ENCODE measurements around the gene ERICH2. TPM values are rescaled to one million over a fixed set of nuclear protein-coding genes. Genes with fewer than 3 reads are reported as not detected.

Gene ERICH2
- polyA plus RNA-seq, 1 of the 3 experiments (the other 2 are of a cell fraction), result not detected

DNA sequence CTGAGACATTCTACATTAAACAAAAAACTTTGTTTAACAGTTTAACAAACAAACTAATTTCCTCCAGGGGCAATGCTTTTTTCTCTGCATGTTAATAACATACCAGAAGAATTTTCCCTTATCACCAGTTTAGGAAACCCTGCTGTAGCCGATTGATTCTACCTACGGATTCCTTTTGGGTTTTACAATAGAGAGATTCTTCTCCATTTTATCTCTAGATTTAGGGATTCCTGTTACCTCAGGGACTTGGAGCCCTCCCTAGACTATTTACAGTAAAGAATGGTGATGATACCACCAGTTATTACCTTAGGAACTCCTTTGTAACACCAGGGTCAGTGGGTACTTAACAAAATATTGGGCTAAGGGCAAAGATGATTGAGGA lies 5.3 kb upstream of the ERICH2 start:
- Histone ChIP-seq H2AFZ (ENCODE audit: low read depth) (no peak overlapping the region), H3K9me2 (no peaks in the 10 kb centered on the region), H3F3A (replicated peaks; ENCODE audit: insufficient read depth) (no peaks in the 10 kb centered on the region), H4K20me1 (ENCODE audit: insufficient read depth) (no peaks in the 10 kb centered on the region), H3K4me1 (ENCODE audit: control insufficient read depth in 1 of 2, insufficient read depth in 2 of 2, low read depth in 1 of 2, low read length in 1 of 2) (no peaks in the 10 kb centered on the region), H3K27me3 (ENCODE audit: insufficient read depth) (0 out of 2 replicates have a peak, but pooled peaks cover 9% of the 10 kb centered on the region), H3K79me2 (ENCODE audit: insufficient read depth) (no peaks in the 10 kb centered on the region), H3K9ac (no peak overlapping the region), H3K27ac (ENCODE audit: low read depth in 2 of 2, low read length in 1 of 2) (no peak overlapping the region), H3K4me2 (no peak overlapping the region), H3K9me3 (no peaks in the 10 kb centered on the region), H3K36me3 (replicated peaks in 1 of 2; ENCODE audit: control insufficient read depth in 1 of 2, insufficient read depth in 2 of 2, low read length in 1 of 2) (no peaks in the 10 kb centered on the region), H3K4me3 (ENCODE audit: low read depth in 2 of 2, low read length in 1 of 2) (no peak overlapping the region)
- no peak for DNase-seq
- WGBS (ENCODE audit: low lambda C conversion rate), result 71% methylated on average over 2 of the region's 2 CpGs
- TF ChIP-seq, protein P1, sequence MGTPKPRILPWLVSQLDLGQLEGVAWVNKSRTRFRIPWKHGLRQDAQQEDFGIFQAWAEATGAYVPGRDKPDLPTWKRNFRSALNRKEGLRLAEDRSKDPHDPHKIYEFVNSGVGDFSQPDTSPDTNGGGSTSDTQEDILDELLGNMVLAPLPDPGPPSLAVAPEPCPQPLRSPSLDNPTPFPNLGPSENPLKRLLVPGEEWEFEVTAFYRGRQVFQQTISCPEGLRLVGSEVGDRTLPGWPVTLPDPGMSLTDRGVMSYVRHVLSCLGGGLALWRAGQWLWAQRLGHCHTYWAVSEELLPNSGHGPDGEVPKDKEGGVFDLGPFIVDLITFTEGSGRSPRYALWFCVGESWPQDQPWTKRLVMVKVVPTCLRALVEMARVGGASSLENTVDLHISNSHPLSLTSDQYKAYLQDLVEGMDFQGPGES (IDR thresholded peaks at IDR 0.05; ENCODE audit: low read depth, low read length), result no peak
- no peak for TF ChIP-seq PBX3 (IDR thresholded peaks at IDR 0.05)
- no peak for TF ChIP-seq MXI1 (IDR thresholded peaks at IDR 0.05; ENCODE audit: low read depth, low read length)
- TF ChIP-seq GABPA (IDR thresholded peaks at IDR 0.05; ENCODE audit: low read depth), result no peak
- CTCF ChIA-PET, result interaction anchor here (1.5 kb wide), 1 partner anchor 51 kb away, joined by 5 read pairs; the partner anchor contains the start of gene GAD1
- POLR2A ChIA-PET, result no interaction called here

- H2AFZ ChIP-seq (ENCODE audit: low read depth), result no peak overlapping the region
- no peaks in the 10 kb centered on the region for H3K9me2 ChIP-seq
- no peaks in the 10 kb centered on the region for H3K9me3 ChIP-seq
- H3K79me2 ChIP-seq (ENCODE audit: insufficient read depth), result no peaks in the 10 kb centered on the region
- H4K20me1 ChIP-seq (ENCODE audit: insufficient read depth), result no peaks in the 10 kb centered on the region
- TF ChIP-seq ELF1 (IDR thresholded peaks at IDR 0.05) (no peak), GATA2 (CRISPR knock-in tag; IDR thresholded peaks at IDR 0.05) (no peak), FOXM1 (IDR thresholded peaks at IDR 0.05; ENCODE audit: low read depth) (no peak), MEF2A (IDR thresholded peaks at IDR 0.05; ENCODE audit: borderline replicate concordance, low read depth) (no peak), NFIC (IDR thresholded peaks at IDR 0.05; ENCODE audit: borderline replicate concordance) (no peak), CHD2 (IDR thresholded peaks at IDR 0.05; ENCODE audit: low read length, partially characterized antibody) (no peak), TCF12 (IDR thresholded peaks at IDR 0.05) (no peak), FOXJ3 (CRISPR knock-in tag; IDR thresholded peaks at IDR 0.05) (no peak), SMC3 (IDR thresholded peaks at IDR 0.05; ENCODE audit: low read depth, low read length) (no peak), GABPA (IDR thresholded peaks at IDR 0.05; ENCODE audit: low read depth) (no peak), RAD21 (IDR thresholded peaks at IDR 0.05; ENCODE audit: low read length) (no peak), JUND (IDR thresholded peaks at IDR 0.05) (no peak), YY1 (IDR thresholded peaks at IDR 0.05; ENCODE audit: low read depth) (no peak), MXI1 (IDR thresholded peaks at IDR 0.05; ENCODE audit: low read depth, low read length) (no peak), RXRA (IDR thresholded peaks at IDR 0.05; ENCODE audit: borderline replicate concordance, low read depth) (no peak), CTCF (IDR thresholded peaks at IDR 0.05) (no peak)
- TF ChIP-seq, protein P2, sequence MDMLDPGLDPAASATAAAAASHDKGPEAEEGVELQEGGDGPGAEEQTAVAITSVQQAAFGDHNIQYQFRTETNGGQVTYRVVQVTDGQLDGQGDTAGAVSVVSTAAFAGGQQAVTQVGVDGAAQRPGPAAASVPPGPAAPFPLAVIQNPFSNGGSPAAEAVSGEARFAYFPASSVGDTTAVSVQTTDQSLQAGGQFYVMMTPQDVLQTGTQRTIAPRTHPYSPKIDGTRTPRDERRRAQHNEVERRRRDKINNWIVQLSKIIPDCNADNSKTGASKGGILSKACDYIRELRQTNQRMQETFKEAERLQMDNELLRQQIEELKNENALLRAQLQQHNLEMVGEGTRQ (IDR thresholded peaks at IDR 0.05; ENCODE audit: borderline replicate concordance, low read depth, low read length), result no peak
- TF ChIP-seq, protein P3, sequence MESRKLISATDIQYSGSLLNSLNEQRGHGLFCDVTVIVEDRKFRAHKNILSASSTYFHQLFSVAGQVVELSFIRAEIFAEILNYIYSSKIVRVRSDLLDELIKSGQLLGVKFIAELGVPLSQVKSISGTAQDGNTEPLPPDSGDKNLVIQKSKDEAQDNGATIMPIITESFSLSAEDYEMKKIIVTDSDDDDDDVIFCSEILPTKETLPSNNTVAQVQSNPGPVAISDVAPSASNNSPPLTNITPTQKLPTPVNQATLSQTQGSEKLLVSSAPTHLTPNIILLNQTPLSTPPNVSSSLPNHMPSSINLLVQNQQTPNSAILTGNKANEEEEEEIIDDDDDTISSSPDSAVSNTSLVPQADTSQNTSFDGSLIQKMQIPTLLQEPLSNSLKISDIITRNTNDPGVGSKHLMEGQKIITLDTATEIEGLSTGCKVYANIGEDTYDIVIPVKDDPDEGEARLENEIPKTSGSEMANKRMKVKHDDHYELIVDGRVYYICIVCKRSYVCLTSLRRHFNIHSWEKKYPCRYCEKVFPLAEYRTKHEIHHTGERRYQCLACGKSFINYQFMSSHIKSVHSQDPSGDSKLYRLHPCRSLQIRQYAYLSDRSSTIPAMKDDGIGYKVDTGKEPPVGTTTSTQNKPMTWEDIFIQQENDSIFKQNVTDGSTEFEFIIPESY (IDR thresholded peaks at IDR 0.05; ENCODE audit: borderline replicate concordance, low read depth), result no peak
- TF ChIP-seq, protein P1 (IDR thresholded peaks at IDR 0.05; ENCODE audit: low read depth, low read length), result no peak
- no peak for DNase-seq
- no peak overlapping the region for H3K4me3 ChIP-seq (ENCODE audit: low read depth in 2 of 2, low read length in 1 of 2)
- ChIA-PET POLR2A (no interaction called here), CTCF (no interaction called here)
- no peak overlapping the region for H3K9ac ChIP-seq
- WGBS (ENCODE audit: low lambda C conversion rate), result 58% methylated on average over 4 of the region's 4 CpGs
- no peak overlapping the region for H3K4me2 ChIP-seq
- no peaks in the 10 kb centered on the region for H3K36me3 ChIP-seq (replicated peaks in 1 of 2; ENCODE audit: control insufficient read depth in 1 of 2, insufficient read depth in 2 of 2, low read length in 1 of 2)
- peaks cover 0 to 11% of the 10 kb centered on the region in 2 experiments; a peak in 1 of 4 replicates for H3K4me1 ChIP-seq (ENCODE audit: control insufficient read depth in 1 of 2, insufficient read depth in 2 of 2, low read depth in 1 of 2, low read length in 1 of 2)
- H3F3A ChIP-seq (replicated peaks; ENCODE audit: insufficient read depth), result peaks cover 5% of the 10 kb centered on the region
- H3K27me3 ChIP-seq (ENCODE audit: insufficient read depth), result peaks cover 22% of the 10 kb centered on the region
- H3K27ac ChIP-seq (ENCODE audit: low read depth in 2 of 2, low read length in 1 of 2), result no peak overlapping the region
These were observed 3.5 kb upstream of the ERICH2 start for GRCh38 chr2:170766693-170767092.

All from SK-N-SH (cell line).